Measurements from ENCODE around the gene SLC8A3.

SLC8A3 gene

GRCh38 chr14:70033116-70033515 lies 155.6 kb downstream of the SLC8A3 start:
- H3K27me3 ChIP-seq (ENCODE audit: control insufficient read depth, insufficient read depth, low read length) = no peaks in the 10 kb centered on the region
- no peak overlapping the region for H3K4me3 ChIP-seq (ENCODE audit: low read depth, low read length)
- no peak overlapping the region for H3K9ac ChIP-seq (ENCODE audit: low read depth, low read length)

GRCh38 chr14:70032447-70032846 lies 156.3 kb downstream of the SLC8A3 start:
- Histone ChIP-seq H3K27me3 (ENCODE audit: control insufficient read depth, insufficient read depth, low read length) (no peaks in the 10 kb centered on the region), H3K4me1 (ENCODE audit: control insufficient read depth, insufficient read depth, low read length) (no peaks in the 10 kb centered on the region), H3K9me3 (ENCODE audit: control insufficient read depth, insufficient read depth, low read length) (no peaks in the 10 kb centered on the region), H3K36me3 (ENCODE audit: control insufficient read depth, insufficient read depth, low read length) (no peaks in the 10 kb centered on the region), H3K4me3 (ENCODE audit: low read depth, low read length) (no peak overlapping the region), H3K9ac (ENCODE audit: low read depth, low read length) (no peak overlapping the region)

More at GRCh38 chr14:70033116-70033515, 155.6 kb downstream of the SLC8A3 start:
- no peaks in the 10 kb centered on the region for H3K4me1 ChIP-seq (ENCODE audit: control insufficient read depth, insufficient read depth, low read length)
- H3K36me3 ChIP-seq (ENCODE audit: control insufficient read depth, insufficient read depth, low read length) = no peaks in the 10 kb centered on the region
- H3K9me3 ChIP-seq (ENCODE audit: control insufficient read depth, insufficient read depth, low read length) = no peaks in the 10 kb centered on the region

- no peaks in the 10 kb centered on the region for H3K9me3 ChIP-seq (ENCODE audit: control insufficient read depth, insufficient read depth, low read length)
- H3K4me1 ChIP-seq (ENCODE audit: control insufficient read depth, insufficient read depth, low read length) = no peaks in the 10 kb centered on the region
- H3K9ac ChIP-seq (ENCODE audit: low read depth, low read length) = no peak overlapping the region
- H3K4me3 ChIP-seq (ENCODE audit: low read depth, low read length) = no peak overlapping the region
- no peaks in the 10 kb centered on the region for H3K36me3 ChIP-seq (ENCODE audit: control insufficient read depth, insufficient read depth, low read length)
- no peaks in the 10 kb centered on the region for H3K27me3 ChIP-seq (ENCODE audit: control insufficient read depth, insufficient read depth, low read length)
These were observed 156.7 kb downstream of the SLC8A3 start for GRCh38 chr14:70032016-70032415.

- no peaks in the 10 kb centered on the region for H3K27me3 ChIP-seq (ENCODE audit: control insufficient read depth, insufficient read depth, low read length)
- no peak overlapping the region for H3K9ac ChIP-seq (ENCODE audit: low read depth, low read length)
- H3K4me3 ChIP-seq (ENCODE audit: low read depth, low read length) = no peak overlapping the region
- no peaks in the 10 kb centered on the region for H3K4me1 ChIP-seq (ENCODE audit: control insufficient read depth, insufficient read depth, low read length)
- no peaks in the 10 kb centered on the region for H3K9me3 ChIP-seq (ENCODE audit: control insufficient read depth, insufficient read depth, low read length)
- H3K36me3 ChIP-seq (ENCODE audit: control insufficient read depth, insufficient read depth, low read length) = no peaks in the 10 kb centered on the region
These were observed 159.2 kb downstream of the SLC8A3 start for GRCh38 chr14:70029296-70030132.

- Histone ChIP-seq H3K4me3 (ENCODE audit: low read depth, low read length) (no peak overlapping the region), H3K36me3 (ENCODE audit: control insufficient read depth, insufficient read depth, low read length) (no peaks in the 10 kb centered on the region), H3K27me3 (ENCODE audit: control insufficient read depth, insufficient read depth, low read length) (no peaks in the 10 kb centered on the region), H3K9me3 (ENCODE audit: control insufficient read depth, insufficient read depth, low read length) (no peaks in the 10 kb centered on the region), H3K4me1 (ENCODE audit: control insufficient read depth, insufficient read depth, low read length) (no peaks in the 10 kb centered on the region), H3K9ac (ENCODE audit: low read depth, low read length) (no peak overlapping the region)
These were observed 160.8 kb downstream of the SLC8A3 start for GRCh38 chr14:70027785-70028428.

GRCh38 chr14:70023871-70024270 lies 164.9 kb downstream of the SLC8A3 start:
- no peak overlapping the region for H3K9ac ChIP-seq (ENCODE audit: low read depth, low read length)
- H3K4me3 ChIP-seq (ENCODE audit: low read depth, low read length) = no peak overlapping the region
- no peaks in the 10 kb centered on the region for H3K27me3 ChIP-seq (ENCODE audit: control insufficient read depth, insufficient read depth, low read length)
- H3K9me3 ChIP-seq (ENCODE audit: control insufficient read depth, insufficient read depth, low read length) = no peaks in the 10 kb centered on the region
- H3K36me3 ChIP-seq (ENCODE audit: control insufficient read depth, insufficient read depth, low read length) = no peaks in the 10 kb centered on the region
- H3K4me1 ChIP-seq (ENCODE audit: control insufficient read depth, insufficient read depth, low read length) = no peaks in the 10 kb centered on the region

- Histone ChIP-seq H3K9me3 (ENCODE audit: control insufficient read depth, insufficient read depth, low read length) (no peaks in the 10 kb centered on the region), H3K9ac (ENCODE audit: low read depth, low read length) (no peak overlapping the region), H3K36me3 (ENCODE audit: control insufficient read depth, insufficient read depth, low read length) (no peaks in the 10 kb centered on the region), H3K4me3 (ENCODE audit: low read depth, low read length) (no peak overlapping the region), H3K4me1 (ENCODE audit: control insufficient read depth, insufficient read depth, low read length) (no peaks in the 10 kb centered on the region), H3K27me3 (ENCODE audit: control insufficient read depth, insufficient read depth, low read length) (no peaks in the 10 kb centered on the region)
These were observed 165.8 kb downstream of the SLC8A3 start for GRCh38 chr14:70022771-70023445.

GRCh38 chr14:70021548-70022220 lies 167.1 kb downstream of the SLC8A3 start:
- Histone ChIP-seq H3K27me3 (ENCODE audit: control insufficient read depth, insufficient read depth, low read length) (no peaks in the 10 kb centered on the region), H3K36me3 (ENCODE audit: control insufficient read depth, insufficient read depth, low read length) (no peaks in the 10 kb centered on the region), H3K9me3 (ENCODE audit: control insufficient read depth, insufficient read depth, low read length) (no peaks in the 10 kb centered on the region), H3K4me1 (ENCODE audit: control insufficient read depth, insufficient read depth, low read length) (no peaks in the 10 kb centered on the region), H3K4me3 (ENCODE audit: low read depth, low read length) (no peak overlapping the region), H3K9ac (ENCODE audit: low read depth, low read length) (no peak overlapping the region)

- H3K27me3 ChIP-seq (ENCODE audit: control insufficient read depth, insufficient read depth, low read length) = no peaks in the 10 kb centered on the region
- H3K9me3 ChIP-seq (ENCODE audit: control insufficient read depth, insufficient read depth, low read length) = no peaks in the 10 kb centered on the region
- no peaks in the 10 kb centered on the region for H3K36me3 ChIP-seq (ENCODE audit: control insufficient read depth, insufficient read depth, low read length)
- no peak overlapping the region for H3K9ac ChIP-seq (ENCODE audit: low read depth, low read length)
- H3K4me3 ChIP-seq (ENCODE audit: low read depth, low read length) = no peak overlapping the region
- no peaks in the 10 kb centered on the region for H3K4me1 ChIP-seq (ENCODE audit: control insufficient read depth, insufficient read depth, low read length)
These were observed 168.2 kb downstream of the SLC8A3 start for GRCh38 chr14:70020352-70021170.

GRCh38 chr14:70019695-70020094 lies 169.1 kb downstream of the SLC8A3 start:
- Histone ChIP-seq H3K27me3 (ENCODE audit: control insufficient read depth, insufficient read depth, low read length) (no peaks in the 10 kb centered on the region), H3K36me3 (ENCODE audit: control insufficient read depth, insufficient read depth, low read length) (no peaks in the 10 kb centered on the region), H3K4me3 (ENCODE audit: low read depth, low read length) (no peak overlapping the region), H3K4me1 (ENCODE audit: control insufficient read depth, insufficient read depth, low read length) (no peaks in the 10 kb centered on the region), H3K9ac (ENCODE audit: low read depth, low read length) (no peak overlapping the region), H3K9me3 (ENCODE audit: control insufficient read depth, insufficient read depth, low read length) (no peaks in the 10 kb centered on the region)

GRCh38 chr14:70018713-70019211 lies 170.0 kb downstream of the SLC8A3 start:
- H3K27me3 ChIP-seq (ENCODE audit: control insufficient read depth, insufficient read depth, low read length) = no peaks in the 10 kb centered on the region
- no peaks in the 10 kb centered on the region for H3K36me3 ChIP-seq (ENCODE audit: control insufficient read depth, insufficient read depth, low read length)
- no peaks in the 10 kb centered on the region for H3K4me1 ChIP-seq (ENCODE audit: control insufficient read depth, insufficient read depth, low read length)
- no peaks in the 10 kb centered on the region for H3K9me3 ChIP-seq (ENCODE audit: control insufficient read depth, insufficient read depth, low read length)
- no peak overlapping the region for H3K9ac ChIP-seq (ENCODE audit: low read depth, low read length)
- H3K4me3 ChIP-seq (ENCODE audit: low read depth, low read length) = no peak overlapping the region

Data from iPS-15b (cell line).